Left ventricle myocardium inferior (tissue), 1 donor: ENCODE measurements around the gene RAI1. TPM values are rescaled to one million over a fixed set of nuclear protein-coding genes. Genes with fewer than 3 reads are reported as not detected.

Source experiments
- DNase-seq: peaks from one replicate; pipeline ENCODE4 v3.0.0-alpha.2; 2020
- H3K27ac ChIP-seq: fragments of 200-600 bp; replicated peaks from 2 replicates; pipeline ENCODE4 v1.8.0; 2021
- H3K27me3 ChIP-seq: fragments of 200-600 bp; 2 replicates; pipeline ENCODE4 v1.8.0; 2021; ENCODE audit warnings: low read depth
- H3K36me3 ChIP-seq: fragments of 200-600 bp; 2 replicates; pipeline ENCODE4 v1.8.0; 2021
- H3K4me1 ChIP-seq: fragments of 200-600 bp; 2 replicates; pipeline ENCODE4 v1.8.0; 2021
- H3K4me3 ChIP-seq: fragments of 200-600 bp; 2 replicates; pipeline ENCODE4 v1.8.0; 2021; ENCODE audit warnings: mild to moderate bottlenecking, moderate library complexity
- H3K9me3 ChIP-seq: fragments of 200-600 bp; replicated peaks from 2 replicates; pipeline ENCODE4 v1.8.0; 2021
- CTCF ChIP-seq: fragments of 200-600 bp; IDR thresholded peaks from 2 replicates; pipeline ENCODE4 v1.8.0; 2021; ENCODE audit warnings: antibody characterized with exemption, mild to moderate bottlenecking, borderline replicate concordance
- intact Hi-C: fragments of 100-400 bp; cut with micrococcal nuclease; formaldehyde crosslinking; loops from one replicate; pipeline ENCODE4 v1.11.0; 2022
- total RNA-seq: library from RNA; stranded (reverse); fragmentation: NEBNext Ultra II Directional; extraction: Animal tissue kit (Norgen Biotek cat#: 25700); gene quantifications from one replicate; pipeline ENCODE4 v1.2.1, GENCODE V29; 2021
- donor health status: DM: no; HTN: yes; CAD: no; lungs with severe emphysema.

The RAI1 gene
- total RNA-seq, 1 donor from 2014 or later = 22.5 TPM

- no peak for DNase-seq
- no peak overlapping the region for H3K27ac ChIP-seq
- H3K36me3 ChIP-seq = peaks cover 16% of the 10 kb centered on the region
- no peaks in the 10 kb centered on the region for H3K27me3 ChIP-seq
- no peaks in the 10 kb centered on the region for H3K9me3 ChIP-seq
- H3K4me3 ChIP-seq = no peak overlapping the region
- intact Hi-C loops = no loop called here
- no peak for TF ChIP-seq CTCF
- H3K4me1 ChIP-seq = peaks cover 63% of the 10 kb centered on the region
These were observed 166.5 kb downstream of the RAI1 start for GRCh38 chr17:17847726-17848125.

DNA sequence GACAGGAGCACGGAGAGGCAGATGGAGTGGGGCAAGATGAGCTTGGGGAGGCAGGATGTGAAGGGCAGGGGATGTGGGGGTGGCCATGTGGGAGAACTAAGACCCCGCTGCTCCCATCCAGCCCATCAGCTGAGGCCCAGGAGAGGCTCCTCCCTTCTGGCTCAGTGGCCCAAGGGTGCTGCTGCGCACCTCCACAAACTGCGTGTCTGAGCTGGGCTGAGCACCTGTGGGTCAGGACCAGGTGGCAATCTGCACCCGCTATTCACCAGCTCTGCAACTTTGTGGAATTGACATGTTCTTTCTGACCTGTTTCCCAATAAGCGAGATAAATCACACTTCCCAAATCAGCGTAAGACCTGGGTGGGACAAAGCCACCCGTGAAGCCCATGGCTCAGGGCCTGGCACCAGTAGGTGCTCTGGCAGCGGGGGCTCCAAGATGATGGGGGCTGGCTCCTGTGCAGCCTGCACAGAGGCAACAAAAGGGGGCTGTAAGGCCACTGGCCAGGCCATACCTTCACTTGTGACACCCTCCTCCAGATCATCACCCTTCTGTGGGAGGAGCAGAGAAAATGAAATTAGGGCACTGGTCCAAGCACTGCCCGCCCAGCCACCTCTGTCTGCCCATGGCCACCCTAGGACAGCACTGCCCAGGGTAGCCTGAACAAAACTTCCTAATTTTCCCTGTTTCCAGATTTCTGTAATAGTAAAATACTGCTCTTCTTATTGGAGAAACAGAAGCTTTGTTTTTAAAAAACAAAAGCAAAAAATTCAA, 167.2 kb downstream of the RAI1 start:
- H3K4me3 ChIP-seq = no peak overlapping the region
- H3K27ac ChIP-seq = peak overlapping the region; percentile 82
- DNase-seq = no peak
- intact Hi-C loops = no loop called here
- TF ChIP-seq CTCF = no peak
- H3K4me1 ChIP-seq = peaks cover 62% of the 10 kb centered on the region
- H3K9me3 ChIP-seq = no peaks in the 10 kb centered on the region
- no peaks in the 10 kb centered on the region for H3K27me3 ChIP-seq
- H3K36me3 ChIP-seq = peaks cover 16% of the 10 kb centered on the region

DNA sequence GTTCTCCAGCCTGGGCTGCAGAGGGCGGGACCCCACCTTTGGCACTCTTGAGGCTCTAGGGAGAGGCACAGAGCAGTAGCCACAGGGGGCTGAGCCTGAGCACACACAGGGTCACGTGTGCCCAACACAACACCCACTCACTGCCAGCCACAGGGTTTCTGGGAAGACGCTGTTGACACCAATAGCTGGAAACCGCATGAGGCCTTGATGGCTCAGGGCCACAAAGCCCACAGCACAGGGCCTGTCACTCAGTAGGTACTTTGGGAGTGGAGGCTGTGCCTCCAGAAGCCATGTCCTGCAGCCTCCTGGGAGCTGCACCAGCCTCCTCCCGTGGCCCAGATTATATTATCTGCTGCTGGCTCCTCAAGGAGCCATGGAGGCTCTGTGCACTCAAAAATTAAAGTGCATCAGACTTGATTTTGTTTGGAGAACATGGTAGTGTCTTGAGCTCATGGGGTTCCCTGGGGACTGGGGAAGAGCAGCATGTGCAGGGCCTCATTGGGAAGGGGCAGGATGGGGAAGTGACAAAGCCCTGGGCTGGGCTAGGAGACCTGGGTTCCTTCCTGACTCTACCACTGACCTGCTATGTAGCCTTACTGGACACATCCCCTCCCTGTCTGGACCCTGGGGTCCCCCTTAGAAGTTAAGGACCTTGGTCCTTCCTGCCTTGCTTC, 168.0 kb downstream of the RAI1 start:
- no peaks in the 10 kb centered on the region for H3K27me3 ChIP-seq
- peak overlapping the region; percentile 82 for H3K27ac ChIP-seq
- H3K4me3 ChIP-seq = no peak overlapping the region
- no peak for TF ChIP-seq CTCF
- peak; percentile 46 for DNase-seq
- intact Hi-C loops = no loop called here
- H3K9me3 ChIP-seq = no peaks in the 10 kb centered on the region
- peaks cover 16% of the 10 kb centered on the region for H3K36me3 ChIP-seq
- H3K4me1 ChIP-seq = peaks cover 62% of the 10 kb centered on the region

GRCh38 chr17:17849845-17850373, 168.7 kb downstream of the RAI1 start:
- intact Hi-C loops = loop anchor here (5.0 kb wide), 1 partner anchor 48 kb away; no protein-coding TSS in a partner anchor
- peak; percentile 42 for DNase-seq
- no peaks in the 10 kb centered on the region for H3K27me3 ChIP-seq
- peak; percentile 53 for TF ChIP-seq CTCF
- peak overlapping the region; percentile 82 for H3K27ac ChIP-seq
- H3K36me3 ChIP-seq = peaks cover 16% of the 10 kb centered on the region
- H3K9me3 ChIP-seq = no peaks in the 10 kb centered on the region
- H3K4me3 ChIP-seq = no peak overlapping the region
- peaks cover 62% of the 10 kb centered on the region for H3K4me1 ChIP-seq

- DNase-seq = no peak
- Histone ChIP-seq H3K27ac (peak overlapping the region; percentile 82), H3K9me3 (no peaks in the 10 kb centered on the region), H3K36me3 (peaks cover 13% of the 10 kb centered on the region), H3K27me3 (no peaks in the 10 kb centered on the region), H3K4me3 (no peak overlapping the region), H3K4me1 (peaks cover 71% of the 10 kb centered on the region)
- intact Hi-C loops = loop anchor here (5.0 kb wide), 1 partner anchor 49 kb away; no protein-coding TSS in a partner anchor
- TF ChIP-seq CTCF = no peak
These were observed 170.1 kb downstream of the RAI1 start for GRCh38 chr17:17851103-17852002.
